ENCODE measurements around the gene RPS19.
A peak's percentile ranks its signal among the peaks of the same experiment; 100 is the strongest.
"Not testable (repeated sequence)": the region's sequence is repeated elsewhere in the genome, so short reads cannot be mapped to it uniquely, and the experiment has no call there.

Gene RPS19

DNA sequence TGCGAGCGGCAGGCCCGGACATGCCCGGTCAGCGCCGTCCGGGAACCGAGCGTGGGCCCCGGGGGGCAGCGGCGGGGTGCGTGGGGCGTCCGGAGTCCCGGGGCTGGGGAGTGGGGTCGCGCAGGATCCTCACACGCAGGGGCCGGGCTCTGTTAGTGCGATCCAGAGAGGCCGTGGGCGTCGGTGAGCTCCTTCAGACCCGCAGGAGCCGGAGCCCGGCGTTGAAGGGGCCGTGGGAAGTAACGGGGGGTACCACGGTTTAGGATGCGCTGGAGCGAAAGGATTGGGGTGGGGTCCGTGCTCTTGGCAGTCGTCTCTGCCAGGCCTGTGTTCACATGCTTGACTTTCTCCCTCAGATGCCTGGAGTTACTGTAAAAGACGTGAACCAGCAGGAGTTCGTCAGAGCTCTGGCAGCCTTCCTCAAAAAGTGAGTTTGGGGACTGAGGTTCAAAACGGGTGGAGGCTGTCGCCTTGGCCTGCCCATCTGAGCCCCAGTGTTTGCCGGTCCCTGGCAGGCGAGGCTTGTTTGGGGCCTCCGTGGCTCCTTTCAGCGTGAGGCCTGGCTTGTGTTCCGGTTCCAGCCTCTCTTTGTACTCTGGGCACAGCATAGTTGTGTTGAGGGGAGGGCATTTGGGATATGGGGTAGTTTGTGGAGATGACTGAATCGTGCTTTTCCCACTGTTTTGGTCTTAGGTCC, 512 bp downstream of the RPS19 start:
- no peak for DNase-seq

DNA sequence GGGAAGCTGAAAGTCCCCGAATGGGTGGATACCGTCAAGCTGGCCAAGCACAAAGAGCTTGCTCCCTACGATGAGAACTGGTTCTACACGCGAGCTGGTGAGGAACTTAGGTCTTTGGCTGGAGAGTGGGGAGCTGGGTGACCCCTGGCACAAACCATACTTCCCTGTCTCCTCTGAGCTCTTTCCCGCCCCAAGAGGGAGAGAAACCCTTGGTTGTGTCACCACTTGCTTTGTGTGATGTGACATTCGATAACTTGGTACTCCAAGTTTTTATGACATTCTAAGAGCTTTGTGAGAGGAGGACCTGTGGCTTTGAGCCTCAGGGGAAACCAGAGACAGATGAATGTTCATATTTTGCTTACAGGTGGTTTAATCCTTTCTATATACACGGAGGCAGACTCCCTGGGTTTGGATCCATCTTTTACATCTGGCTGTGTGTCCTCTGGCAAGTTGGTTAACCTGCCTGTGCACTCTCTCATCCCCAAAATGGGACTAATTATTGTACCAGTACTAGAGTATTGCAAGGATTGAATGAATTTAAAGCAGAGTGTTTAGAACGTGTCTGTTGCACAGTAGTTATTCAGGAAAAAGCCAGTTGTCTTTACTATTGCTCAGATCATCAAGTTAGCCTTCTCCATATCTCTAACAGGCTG, 1.2 kb downstream of the RPS19 start:
- DNase-seq: no peak

DNA sequence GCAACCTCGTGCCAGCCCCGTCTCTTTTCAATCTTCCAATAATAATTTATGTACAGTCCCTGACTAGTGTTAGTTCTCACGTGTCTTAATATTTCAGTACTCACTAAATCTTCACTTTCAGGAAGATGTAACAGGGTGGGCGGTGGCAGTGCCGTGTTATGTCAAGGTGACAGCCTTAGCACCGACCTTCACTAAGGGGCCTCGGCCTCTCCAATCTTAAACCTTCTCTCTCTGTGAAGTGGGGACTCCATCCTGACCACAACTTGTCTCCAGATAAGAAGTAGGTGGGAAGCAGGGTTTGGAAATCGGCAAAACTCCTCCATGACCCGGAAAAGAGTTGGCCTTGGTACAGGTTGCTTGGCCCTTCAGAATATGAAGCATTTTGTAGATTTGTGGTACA, 1.8 kb downstream of the RPS19 start:
- no peak for DNase-seq

DNA sequence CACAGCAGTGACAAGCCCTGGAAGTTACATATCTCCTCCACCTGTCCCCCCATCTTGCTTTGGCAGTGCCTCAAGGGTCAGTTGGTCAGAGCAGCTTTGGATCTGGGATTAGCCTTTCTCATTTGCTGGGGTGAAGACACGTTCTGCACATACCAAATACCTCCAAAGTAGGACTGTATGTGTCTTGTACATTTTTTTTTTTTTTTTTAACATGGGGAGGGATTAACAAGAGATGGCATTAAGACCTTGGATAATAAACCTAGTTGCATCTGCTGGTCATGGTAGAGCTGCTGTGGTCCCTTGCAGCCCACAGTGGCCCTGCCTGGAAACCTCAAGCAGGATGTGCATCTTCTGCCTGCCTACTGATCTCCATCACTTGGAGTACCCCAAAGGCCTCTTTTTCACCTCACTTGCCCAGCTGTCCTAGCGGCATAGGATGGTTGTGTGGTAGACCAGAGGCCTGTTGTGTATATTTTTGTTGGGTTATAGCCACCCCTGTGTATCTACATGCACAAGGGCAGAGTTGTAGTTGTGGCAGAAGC, 2.5 kb downstream of the RPS19 start:
- no peak for DNase-seq

DNA sequence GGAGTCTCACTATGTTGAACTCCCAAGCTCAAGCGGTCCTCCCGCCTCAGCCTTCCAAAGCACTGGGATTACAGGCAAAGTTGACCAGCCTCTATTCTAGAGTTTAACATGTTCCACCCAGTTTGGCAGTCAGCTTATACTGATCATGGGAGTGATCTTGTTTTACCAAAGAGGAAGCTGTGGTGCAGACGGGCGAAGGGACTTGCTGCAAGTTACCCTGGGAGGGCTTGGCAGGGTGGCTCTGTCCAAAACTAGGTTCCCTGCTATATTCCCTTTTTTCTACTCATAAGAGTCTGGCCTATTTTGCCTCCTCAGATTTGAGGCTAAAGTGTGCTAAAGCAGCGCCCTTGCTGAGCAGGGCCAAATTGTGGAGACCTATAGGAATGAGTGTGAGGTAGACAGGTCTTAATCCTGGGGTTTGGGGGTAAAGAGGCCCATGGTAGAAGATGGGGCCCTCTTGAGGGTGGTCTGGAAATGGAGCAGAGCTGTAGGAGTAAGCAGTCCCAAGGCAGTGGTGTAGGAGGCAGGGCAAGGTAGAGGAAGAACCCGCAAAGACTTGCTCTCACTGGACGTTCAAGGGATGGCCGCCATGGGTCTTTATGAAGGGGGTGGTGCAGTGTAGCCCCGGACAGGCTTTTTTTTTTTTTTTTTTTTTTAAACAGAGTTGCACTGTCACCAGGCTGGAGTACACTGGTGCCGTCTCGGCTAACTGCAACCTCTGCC, 3.3 kb downstream of the RPS19 start:
- DNase-seq: no peak

DNA sequence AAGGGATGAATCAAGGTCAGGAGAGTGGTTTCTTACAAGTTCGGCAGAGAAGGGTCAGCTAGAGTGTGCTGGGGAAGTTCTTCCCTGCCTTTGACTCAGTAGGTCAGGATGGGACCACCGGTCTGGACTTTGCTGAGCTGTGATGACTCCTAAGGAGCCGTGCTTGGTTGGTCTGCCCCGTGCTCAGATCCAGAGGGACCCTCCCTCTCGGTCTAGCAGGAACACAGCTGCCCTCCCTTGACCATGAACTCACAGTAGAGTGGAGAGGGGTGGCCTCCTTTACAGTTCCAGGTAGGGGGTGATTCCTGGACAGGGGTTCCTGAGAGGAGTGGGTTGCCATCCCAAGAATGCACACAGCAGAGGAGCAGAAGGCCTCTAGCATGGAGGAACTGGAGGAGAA, 4.3 kb downstream of the RPS19 start:
- DNase-seq: no peak

DNA sequence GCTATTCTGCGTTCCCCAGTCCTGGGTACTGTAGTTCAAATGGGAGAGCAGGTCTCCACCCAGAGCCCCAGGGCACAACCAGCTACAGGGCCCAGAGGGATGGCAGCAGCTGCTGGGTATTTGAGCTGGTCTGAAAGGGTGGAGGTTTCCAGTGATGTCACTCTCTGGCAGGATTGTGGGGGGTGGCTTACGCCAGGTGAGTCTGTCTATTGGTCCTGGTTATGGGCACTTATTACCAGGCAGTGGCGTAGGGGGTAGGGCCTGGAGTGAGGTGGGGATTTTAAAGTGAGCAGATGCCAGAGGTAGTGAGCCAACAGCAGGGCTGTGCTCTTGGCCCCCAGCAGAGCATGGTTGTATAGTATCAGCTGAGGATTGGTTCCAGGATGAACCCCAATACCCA, 6.2 kb downstream of the RPS19 start:
- DNase-seq: no peak

DNA sequence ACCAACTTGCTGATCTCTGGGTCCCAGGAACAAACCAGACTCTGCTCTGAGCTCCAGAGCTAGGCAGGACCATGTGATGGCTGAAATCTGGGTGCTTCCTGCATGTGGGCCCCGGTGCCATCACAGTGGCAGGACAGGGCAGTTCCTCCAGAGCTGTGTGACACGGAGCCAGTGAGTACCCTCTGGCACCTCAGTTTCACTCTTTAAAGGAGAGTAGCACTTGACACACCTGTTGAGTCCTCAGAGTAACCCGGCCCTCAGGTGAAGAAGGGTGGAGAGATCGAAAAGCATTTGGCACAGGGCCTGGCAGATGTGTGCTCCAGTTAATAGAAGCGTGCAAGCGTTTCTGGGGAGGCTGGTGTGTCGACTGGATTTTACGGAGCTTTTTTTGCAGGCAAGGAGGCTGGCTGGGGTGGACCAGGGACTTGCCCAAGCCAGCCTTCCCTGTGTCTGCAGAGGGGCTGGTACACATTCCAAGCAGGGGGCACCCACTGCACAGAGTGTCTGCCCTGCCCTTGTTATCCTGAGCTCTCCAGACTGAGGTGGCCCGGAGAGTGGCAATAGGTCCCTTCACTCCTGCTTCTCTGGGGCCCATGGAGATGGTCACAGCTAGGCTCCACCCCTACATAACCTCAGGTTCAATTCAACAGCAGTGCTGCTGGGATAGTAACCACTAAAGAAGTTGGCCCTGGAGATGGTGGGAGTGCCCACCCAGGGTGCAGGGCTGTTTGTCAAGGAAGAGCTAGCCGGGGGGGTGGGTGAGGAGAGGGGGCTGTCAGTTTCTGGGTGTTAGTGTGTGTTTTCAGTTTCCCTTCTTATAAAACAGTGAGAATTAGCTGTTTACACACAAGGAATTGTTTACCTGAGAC, 8.3 kb downstream of the RPS19 start:
- DNase-seq: no peak

DNA sequence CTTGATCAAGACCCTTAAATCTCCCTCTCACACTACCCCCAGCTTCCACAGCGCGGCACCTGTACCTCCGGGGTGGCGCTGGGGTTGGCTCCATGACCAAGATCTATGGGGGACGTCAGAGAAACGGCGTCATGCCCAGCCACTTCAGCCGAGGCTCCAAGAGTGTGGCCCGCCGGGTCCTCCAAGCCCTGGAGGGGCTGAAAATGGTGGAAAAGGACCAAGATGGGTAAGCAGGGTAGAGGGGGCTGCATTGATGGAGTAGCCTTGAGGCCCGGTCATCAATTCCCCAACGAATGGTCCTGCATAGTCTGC, 8.9 kb downstream of the RPS19 start:
- DNase-seq: no peak

DNA sequence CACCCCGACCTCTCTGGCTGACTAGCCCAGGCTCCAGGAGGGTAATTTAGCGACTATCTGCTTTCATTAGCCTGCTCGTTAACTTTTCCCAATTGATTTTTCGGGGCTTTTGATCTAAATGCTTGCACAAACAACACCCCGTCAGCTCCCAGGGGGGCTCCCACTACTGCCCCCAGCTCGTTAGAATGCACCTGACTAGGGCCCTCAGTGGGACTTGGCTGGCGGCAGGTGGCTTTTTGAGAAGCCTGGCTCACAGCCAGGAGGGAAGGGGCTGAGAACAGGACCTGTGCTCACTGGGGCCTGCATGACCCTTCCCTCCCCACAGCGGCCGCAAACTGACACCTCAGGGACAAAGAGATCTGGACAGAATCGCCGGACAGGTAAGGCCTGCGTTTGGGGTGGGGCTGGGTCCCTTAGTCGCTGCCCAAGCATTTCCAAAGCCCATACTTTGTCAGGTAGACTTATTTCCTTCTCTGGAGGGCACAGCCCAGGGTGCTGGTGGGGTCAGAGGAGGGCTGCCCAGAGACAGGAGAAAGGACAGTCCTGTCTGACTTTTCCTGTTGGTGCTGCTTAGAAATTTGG, 9.4 kb downstream of the RPS19 start:
- no peak for DNase-seq

DNA sequence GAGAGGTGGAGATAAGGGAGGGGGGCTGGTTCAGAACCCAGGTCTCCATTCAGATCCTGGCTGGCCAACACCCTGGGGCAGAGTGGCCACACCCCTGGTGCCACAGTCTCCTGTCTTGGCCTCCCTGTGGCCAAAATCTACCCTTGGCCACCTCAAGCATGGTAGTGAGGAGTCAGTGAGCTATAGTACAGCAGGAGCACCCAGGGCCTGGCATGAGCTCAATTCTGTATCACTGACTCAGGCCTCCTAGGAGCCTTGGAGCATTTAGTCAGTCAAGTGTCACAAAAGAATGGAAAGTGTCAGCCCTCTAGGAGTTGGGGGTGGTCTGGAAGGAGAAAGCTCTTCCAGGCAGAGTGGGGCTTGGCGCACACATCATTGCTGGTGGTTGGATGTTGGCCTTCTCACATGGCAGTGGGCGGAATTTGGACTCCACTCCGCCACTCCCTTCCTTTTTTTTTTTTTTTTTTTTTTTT, 10.4 kb downstream of the RPS19 start:
- no peak for DNase-seq

DNA sequence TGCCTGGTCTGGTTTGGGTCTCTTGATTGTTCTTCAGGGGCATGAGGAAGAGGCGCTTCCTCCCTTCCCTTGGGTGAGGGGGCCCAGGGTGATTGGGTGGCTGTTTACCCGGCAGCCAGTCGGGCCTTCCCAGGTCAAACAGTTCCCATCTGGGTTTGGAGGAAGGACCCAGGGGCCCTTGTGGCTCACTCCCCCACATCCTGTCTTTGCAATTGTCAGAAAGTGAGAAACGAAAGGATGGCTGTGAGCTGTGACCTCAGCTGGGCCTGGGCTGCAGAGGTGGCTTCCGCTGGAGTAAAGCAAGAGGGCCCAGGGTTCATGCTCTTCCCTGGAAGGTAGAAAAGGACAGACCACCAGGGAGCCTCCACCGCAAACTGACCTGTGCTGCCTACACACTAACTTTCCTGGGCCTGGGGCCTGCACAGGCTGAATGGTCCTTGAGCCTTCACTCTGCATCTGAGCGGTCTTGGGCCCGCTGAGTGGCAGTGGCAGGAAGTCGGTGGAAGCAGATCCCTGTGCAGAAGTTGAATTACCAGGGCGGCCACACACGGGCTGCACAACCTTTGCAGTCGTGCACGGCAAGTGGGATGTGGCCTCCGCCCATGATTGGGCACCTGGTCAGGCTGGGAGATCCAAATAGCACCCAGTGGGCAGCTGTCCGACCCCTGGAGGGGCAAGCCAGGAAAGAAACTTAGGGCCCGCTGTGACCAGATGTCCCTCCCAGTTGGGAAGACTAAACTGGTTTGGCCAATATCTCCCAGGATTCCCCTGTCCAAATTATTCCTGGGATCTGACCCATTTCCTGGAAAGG, 11.7 kb downstream of the RPS19 start:
- DNase-seq: peak; percentile 57

DNA sequence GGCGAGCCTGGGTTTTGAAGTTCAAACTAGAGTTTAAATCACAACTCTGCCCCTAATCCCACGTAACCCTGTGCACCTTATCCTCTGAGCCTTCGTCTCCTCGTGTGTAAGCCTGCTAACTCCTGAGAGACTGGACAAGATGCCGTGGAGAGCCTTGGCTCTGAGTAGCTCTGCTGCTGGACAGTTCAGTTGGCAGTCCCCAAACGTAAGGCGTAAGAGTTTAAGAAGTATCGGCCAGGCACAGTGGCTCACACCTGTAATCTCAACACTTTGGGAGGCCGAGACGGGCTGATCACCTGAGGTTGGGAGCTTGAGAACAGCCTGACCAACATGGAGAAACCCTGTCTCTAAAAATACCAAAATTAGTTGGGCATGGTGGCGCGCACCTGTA, 12.3 kb downstream of the RPS19 start:
- no peak for DNase-seq

DNA sequence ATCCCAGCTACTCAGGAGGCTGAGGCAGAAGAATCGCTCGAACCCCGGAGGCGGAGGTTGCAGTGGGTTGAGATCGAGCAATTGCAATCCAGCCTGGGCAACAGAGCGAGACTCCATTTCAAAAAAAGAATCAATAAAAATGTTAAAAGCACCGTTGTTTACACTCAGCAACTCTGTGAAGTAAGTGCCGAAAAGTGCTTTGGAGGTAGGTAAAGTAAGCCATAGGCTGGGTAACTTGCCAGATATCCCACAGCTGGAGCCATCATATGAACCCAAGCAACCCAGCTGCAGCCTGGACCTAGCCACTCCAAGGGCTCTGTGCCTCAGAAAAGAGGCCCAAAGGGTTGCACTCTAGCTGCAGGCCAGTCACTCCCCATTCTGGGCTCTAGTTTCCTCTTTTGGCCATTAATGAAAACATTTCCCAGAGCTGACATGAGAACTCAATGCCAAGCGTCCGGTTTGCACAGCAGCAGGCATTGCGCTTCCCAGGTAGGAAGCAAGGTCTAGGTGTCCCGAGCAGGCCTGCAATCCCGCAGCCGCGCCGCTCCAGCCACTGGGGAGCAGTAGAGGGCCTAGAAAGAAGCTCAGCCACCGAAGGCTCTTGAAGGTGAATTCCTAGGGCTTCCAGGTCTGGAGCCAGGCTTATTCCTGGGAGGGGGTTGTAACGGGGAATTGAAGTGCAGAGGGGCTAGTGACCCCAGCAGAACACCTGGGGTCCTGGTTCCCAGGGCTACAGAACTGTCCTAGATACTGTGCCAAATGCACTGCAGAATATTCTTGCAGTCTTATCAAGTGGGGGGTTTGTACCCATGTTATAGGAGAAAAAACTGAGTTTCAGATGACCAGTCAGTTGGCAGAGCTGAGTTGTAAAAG, 13.0 kb downstream of the RPS19 start:
- peak; percentile 66 to 70 for DNase-seq

DNA sequence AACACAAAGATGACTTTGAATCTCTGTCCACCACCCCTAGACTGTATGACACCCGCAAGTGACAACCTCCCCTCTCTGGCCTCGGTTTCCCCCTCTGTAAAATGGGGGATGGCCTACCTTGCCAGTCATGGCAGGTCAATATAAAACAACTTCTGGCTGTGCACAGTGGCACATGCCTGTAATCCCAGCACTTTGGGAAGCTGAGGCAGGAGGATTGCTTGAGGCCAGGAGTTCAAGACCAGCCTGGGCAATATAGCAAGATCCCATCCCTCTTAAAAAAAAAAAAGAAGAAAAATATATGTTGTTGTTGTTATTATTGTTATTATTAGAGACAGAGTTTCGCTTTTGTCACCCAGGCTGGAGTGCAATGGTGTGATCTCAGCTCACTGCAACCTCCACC, 15.9 kb downstream of the RPS19 start:
- not testable (repeated sequence) for DNase-seq

DNA sequence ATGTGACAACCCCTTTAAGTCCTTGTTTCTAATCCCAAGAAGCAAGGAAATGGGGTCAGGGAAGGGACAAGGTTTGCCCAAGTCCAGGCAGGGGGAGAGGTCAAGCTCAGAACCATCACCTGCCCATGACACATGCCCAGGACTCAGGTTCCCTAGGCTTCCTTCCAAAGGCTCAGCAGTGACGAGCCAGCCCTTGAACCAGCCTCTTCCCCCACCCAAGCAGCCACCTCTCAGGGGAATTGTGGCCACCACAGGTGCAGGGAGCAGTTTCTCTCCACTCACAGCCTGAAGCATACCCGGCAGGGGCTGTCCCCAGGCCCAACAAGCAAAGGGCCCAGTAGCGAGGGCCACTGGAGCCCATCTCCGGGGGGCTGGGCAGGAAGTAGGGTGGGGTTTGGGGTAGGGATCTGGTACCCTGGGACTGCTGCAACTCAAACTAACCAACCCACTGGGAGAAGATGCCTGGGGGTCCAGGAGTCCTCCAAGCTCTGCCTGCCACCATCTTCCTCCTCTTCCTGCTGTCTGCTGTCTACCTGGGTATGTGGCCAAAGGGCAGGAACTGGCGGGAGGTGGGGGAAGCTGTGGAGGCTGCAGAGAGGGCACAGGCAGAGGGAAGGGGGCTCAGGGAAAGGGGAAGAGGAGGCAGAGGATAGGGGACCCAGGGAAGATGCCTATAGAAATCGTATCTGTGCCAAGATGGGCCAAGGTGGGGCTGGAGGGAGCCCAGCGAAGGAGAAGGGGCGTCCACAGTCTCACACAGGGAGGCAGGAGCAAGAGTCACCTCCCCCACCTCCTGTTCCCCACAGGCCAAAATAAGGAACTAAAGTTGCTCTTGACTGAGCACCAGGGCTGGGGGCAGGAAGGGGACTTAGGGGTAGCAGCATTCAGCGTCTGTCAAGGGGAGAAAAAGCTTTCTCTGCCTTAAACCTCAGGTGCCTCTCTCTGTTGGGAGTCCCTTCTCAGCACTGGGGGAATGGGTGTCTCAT, 17.1 kb downstream of the RPS19 start, which contains the start of gene CD79A:
Gene CD79A, plus strand, starts transcription at position 433 of the 986 bp plus-strand sequence. Its CDS starts 26 bp downstream, at position 459.
- DNase-seq: no peak

DNA sequence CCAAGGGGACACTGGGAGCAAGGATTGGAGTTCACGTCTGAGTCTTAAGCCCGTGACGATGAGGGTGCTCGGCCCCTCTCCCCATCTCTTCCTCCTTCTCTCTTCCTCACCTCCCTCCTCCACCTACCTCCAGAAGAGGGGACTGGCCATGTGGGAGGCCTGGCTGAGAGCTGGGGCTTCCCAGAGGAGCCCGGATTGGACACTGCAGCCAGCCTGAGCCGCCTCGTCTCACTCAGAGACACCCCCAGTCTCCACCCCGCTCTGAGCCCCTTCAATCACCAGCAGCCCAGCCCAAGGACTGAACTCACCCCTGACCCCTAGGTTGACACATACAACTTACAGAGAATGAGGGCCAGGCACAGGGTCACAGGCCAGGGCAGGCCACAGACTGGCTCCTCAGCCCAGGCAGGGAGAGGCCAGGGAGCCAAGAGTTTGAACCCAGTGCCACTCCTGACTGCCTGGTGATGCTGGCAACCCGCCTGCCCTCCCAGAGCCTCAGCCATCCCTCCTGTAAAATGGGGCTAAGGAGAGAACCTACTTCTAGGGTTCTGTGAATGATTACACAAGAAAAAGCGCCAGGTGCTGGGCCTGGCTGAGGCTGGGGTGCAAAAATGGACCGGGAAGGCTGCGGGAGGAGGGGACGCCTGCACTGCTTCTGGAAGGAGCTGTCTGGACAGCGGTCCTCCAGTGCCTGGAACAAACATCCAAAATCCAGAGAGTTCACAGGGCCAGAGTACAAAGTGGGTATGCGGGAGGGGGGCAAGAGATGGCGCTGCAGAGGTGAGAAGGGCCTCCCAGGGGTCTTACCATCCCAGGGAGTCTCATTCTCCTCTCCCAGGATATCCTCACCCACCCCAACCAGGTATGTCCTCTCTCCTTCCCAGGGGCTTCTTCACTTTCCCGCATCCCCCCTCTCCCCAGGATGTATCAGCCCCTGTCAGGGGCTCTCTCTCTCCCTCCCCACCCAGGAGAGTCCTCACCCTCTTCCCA, 18.2 kb downstream of the RPS19 start:
- DNase-seq: no peak

DNA sequence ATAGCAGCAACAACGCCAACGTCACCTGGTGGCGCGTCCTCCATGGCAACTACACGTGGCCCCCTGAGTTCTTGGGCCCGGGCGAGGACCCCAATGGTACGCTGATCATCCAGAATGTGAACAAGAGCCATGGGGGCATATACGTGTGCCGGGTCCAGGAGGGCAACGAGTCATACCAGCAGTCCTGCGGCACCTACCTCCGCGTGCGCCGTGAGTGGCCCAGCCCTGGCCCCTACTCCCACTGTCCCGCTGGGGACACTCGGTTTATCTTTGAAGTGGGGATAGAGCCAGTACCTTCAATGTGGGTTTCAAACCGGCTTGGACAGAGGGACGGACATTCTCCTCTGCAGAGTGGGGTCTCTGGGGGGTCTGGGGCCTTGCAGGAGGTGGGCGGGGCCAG, 19.0 kb downstream of the RPS19 start:
- no peak for DNase-seq
